22Rv1 (cell line): Measurements from ENCODE around the gene FOXO3.

ENCODE experiments used
- H3K27ac ChIP-seq: fragments of 450-650 bp; 2 replicates; pipeline ENCODE4 v1.5.1; 2017
- ZFX ChIP-seq: fragments of 450-650 bp; IDR thresholded peaks from 2 replicates; pipeline ENCODE4 v1.6.1; 2017; ENCODE audit warnings: antibody characterized with exemption, borderline replicate concordance
- TF ChIP-seq, protein P1 (sequence below): fragments of 450-650 bp; IDR thresholded peaks from 2 replicates; pipeline ENCODE4 v1.5.1; 2017; ENCODE audit warnings: mild to moderate bottlenecking

Gene FOXO3

GRCh38 chr6:108560463-108561308 is at the start of gene FOXO3:
Gene FOXO3 (plus strand): TSS chr6:108560917. CDS start chr6:108561209, 292 bp downstream.
- TF ChIP-seq, protein P1, sequence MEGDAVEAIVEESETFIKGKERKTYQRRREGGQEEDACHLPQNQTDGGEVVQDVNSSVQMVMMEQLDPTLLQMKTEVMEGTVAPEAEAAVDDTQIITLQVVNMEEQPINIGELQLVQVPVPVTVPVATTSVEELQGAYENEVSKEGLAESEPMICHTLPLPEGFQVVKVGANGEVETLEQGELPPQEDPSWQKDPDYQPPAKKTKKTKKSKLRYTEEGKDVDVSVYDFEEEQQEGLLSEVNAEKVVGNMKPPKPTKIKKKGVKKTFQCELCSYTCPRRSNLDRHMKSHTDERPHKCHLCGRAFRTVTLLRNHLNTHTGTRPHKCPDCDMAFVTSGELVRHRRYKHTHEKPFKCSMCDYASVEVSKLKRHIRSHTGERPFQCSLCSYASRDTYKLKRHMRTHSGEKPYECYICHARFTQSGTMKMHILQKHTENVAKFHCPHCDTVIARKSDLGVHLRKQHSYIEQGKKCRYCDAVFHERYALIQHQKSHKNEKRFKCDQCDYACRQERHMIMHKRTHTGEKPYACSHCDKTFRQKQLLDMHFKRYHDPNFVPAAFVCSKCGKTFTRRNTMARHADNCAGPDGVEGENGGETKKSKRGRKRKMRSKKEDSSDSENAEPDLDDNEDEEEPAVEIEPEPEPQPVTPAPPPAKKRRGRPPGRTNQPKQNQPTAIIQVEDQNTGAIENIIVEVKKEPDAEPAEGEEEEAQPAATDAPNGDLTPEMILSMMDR = peak; percentile 9; the same call in 1 of the 2 replicates
- TF ChIP-seq ZFX = no peak
- peak within 1 kb of the TSS; percentile 90 for H3K27ac ChIP-seq

GRCh38 chr6:108518714-108519576 is 41.8 kb upstream of the FOXO3 start:
- no peak for TF ChIP-seq ZFX
- TF ChIP-seq, protein P1 = peak; percentile 75

GRCh38 chr6:108521616-108522107 is 39.1 kb upstream of the FOXO3 start:
- TF ChIP-seq, protein P1 = no peak
- no peak for TF ChIP-seq ZFX
- no peak overlapping the region for H3K27ac ChIP-seq

More at GRCh38 chr6:108518714-108519576, 41.8 kb upstream of the FOXO3 start:
- H3K27ac ChIP-seq = no peak overlapping the region

- no peak for TF ChIP-seq ZFX
- TF ChIP-seq, protein P1 = no peak
- H3K27ac ChIP-seq = no peak overlapping the region
Measured at GRCh38 chr6:108523697-108524096, 37.0 kb upstream of the FOXO3 start.

- TF ChIP-seq ZFX = no peak
- TF ChIP-seq, protein P1 = no peak
- H3K27ac ChIP-seq = no peak overlapping the region
Measured at GRCh38 chr6:108524528-108525248, 36.0 kb upstream of the FOXO3 start.

DNA sequence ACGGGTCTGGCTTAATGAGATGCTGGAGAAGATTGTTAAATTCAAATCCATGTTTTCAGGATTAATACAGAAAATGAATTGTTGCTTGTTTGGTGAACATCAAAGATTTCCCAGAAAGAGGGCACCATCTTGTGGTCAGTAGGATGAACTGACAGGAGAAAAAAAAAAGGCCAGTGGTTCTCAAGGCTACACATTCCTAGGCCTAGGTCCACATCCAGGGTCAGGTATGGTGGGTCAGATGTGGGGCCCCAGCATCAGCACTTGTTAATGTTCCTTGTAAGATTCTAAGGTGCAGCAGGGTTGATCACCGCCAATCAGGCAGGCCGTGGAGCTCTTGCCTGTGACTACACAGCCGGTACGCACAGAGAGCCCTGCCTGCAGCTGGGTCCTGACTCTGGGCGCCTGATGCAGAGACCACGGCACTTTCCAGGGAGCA is 34.0 kb upstream of the FOXO3 start:
- no peak overlapping the region for H3K27ac ChIP-seq
- no peak for TF ChIP-seq ZFX
- TF ChIP-seq, protein P1 = peak; percentile 89
